OCI-LY7 (cell line): ENCODE data around the gene COL3A1. TPM values are rescaled to one million over a fixed set of nuclear protein-coding genes. Genes with fewer than 3 reads are reported as not detected.

Source experiments
- BruUV-seq: library from RNA; stranded (reverse); fragments of 400-500 nt; replicated peaks from 2 replicates; lab custom pipeline; 2021; lab: Mats Ljungman, UMichigan
- CTCF ChIA-PET: fragments of 300-600 bp; sonication (Branson Sonifier 250); formaldehyde crosslinking; loops from one replicate; lab custom pipeline; 2022; ENCODE audit warnings: antibody characterized with exemption; ENCODE audit not compliant: unreplicated experiment; lab: Charles Lee
- POLR2A ChIA-PET: fragments of 300-600 bp; sonication (Branson Sonifier 250); formaldehyde crosslinking; loops from one replicate; lab custom pipeline; 2022; ENCODE audit warnings: antibody characterized with exemption; lab: Charles Lee
- DNase-seq: peaks from one replicate; pipeline ENCODE4 v3.0.0-alpha.2; 2015; ENCODE audit warnings: low spot score
- H2AFZ ChIP-seq: fragments of 200-600 bp; sonication (generic), shearing (Covaris generic); 2 replicates; pipeline ENCODE4 v1.6.1; 2014; ENCODE audit warnings: mild to moderate bottlenecking, antibody characterized with exemption, low read length, moderate library complexity
- H3K27ac ChIP-seq: fragments of 200-600 bp; sonication (generic); 2 replicates; pipeline ENCODE4 v1.5.1; 2014; ENCODE audit warnings: mixed run types, low read depth, mild to moderate bottlenecking, moderate library complexity, low read length, inconsistent platforms; ENCODE audit not compliant: poor library complexity, severe bottlenecking
- H3K36me3 ChIP-seq: fragments of 200-600 bp; sonication (generic); 2 replicates; pipeline ENCODE4 v1.6.1; 2014; ENCODE audit warnings: mild to moderate bottlenecking, antibody characterized with exemption, low read length, moderate library complexity, mixed read lengths; ENCODE audit not compliant: insufficient read depth
- H3K4me1 ChIP-seq: fragments of 200-600 bp; sonication (generic); 2 replicates; pipeline ENCODE4 v1.5.1; 2014; ENCODE audit warnings: mild to moderate bottlenecking, low read length; ENCODE audit not compliant: insufficient read depth, poor library complexity, severe bottlenecking
- H3K4me2 ChIP-seq: fragments of 200-600 bp; sonication (generic); 2 replicates; pipeline ENCODE4 v1.6.1; 2014; ENCODE audit warnings: mild to moderate bottlenecking, low read length
- H3K4me3 ChIP-seq: fragments of 200-600 bp; sonication (generic); 2 replicates; pipeline ENCODE4 v1.5.1; 2014; ENCODE audit warnings: mild to moderate bottlenecking, low read depth, low read length; ENCODE audit not compliant: poor library complexity, severe bottlenecking
- H3K79me2 ChIP-seq: fragments of 200-600 bp; sonication (generic); 2 replicates; pipeline ENCODE4 v1.6.1; 2016; ENCODE audit warnings: low read depth, mild to moderate bottlenecking, low read length, moderate library complexity, mixed read lengths; ENCODE audit not compliant: insufficient read depth
- H3K9me2 ChIP-seq: fragments of 200-600 bp; sonication (generic); 2 replicates; pipeline ENCODE4 v1.6.1; 2016; ENCODE audit warnings: mild to moderate bottlenecking, low read length, mixed read lengths; ENCODE audit not compliant: insufficient read depth
- H3K9me3 ChIP-seq: fragments of 200-600 bp; sonication (generic); 2 replicates; pipeline ENCODE4 v1.6.1; 2014; ENCODE audit warnings: mild to moderate bottlenecking, mixed run types, low read length, mixed read lengths
- H4K20me1 ChIP-seq: fragments of 200-600 bp; sonication (generic); 2 replicates; pipeline ENCODE4 v1.6.1; 2014; ENCODE audit warnings: mild to moderate bottlenecking, antibody characterized with exemption, low read length, moderate library complexity, mixed read lengths; ENCODE audit not compliant: insufficient read depth
- EZH2phosphoT487 ChIP-seq: fragments of 200-600 bp; sonication (generic); IDR thresholded peaks from 2 replicates; pipeline ENCODE4 v1.6.1; 2018; ENCODE audit warnings: low read depth, borderline replicate concordance, mild to moderate bottlenecking, mixed run types, antibody characterized with exemption, low read length, moderate library complexity, mixed read lengths
- intact Hi-C: fragments of 100-400 bp; cut with micrococcal nuclease; formaldehyde crosslinking; loops from one replicate; pipeline ENCODE4 v1.10.0; 2022; ENCODE audit not compliant: unreplicated experiment
- total RNA-seq, 2 experiments: library from RNA; depleted of rRNA in 1 of 2; stranded (reverse); fragments of >200 nt in 1 of 2; shearing (Covaris generic) in 1 of 2; gene quantifications; 2 replicates each; pipeline ENCODE4 v1.2.3, GENCODE V29; 2014 to 2022
- TF ChIP-seq, protein P1 (sequence below): fragments of 200-600 bp; sonication (generic); conservative IDR thresholded peaks from 2 replicates; pipeline ENCODE4 v1.5.1; 2014; ENCODE audit warnings: mild to moderate bottlenecking, antibody characterized with exemption, low read length, moderate library complexity, mixed read lengths

COL3A1 gene
- total RNA-seq, 2 experiments from 2014 or later = not detected

DNA sequence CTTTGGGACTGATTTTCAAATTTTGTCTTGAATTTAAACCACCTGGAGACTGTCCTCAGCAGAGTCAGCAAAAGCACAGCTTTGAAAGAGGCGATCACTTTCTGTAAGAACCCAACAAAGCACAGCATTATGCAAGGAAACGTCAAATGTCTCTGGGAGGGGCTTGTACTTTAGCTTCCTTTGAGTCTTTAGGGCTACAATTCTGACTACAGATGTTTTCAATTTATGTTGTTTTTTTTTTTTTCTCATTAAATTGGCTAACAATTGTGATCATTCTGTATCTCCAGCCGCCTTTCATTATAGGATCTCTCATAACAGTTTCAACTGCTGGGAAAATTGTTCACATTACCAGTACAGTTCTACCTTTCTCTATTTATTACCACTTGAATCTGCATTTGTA, 48.3 kb downstream of the COL3A1 start:
- POLR2A ChIA-PET = interaction anchor here (0.7 kb wide), 1 partner anchor 29 kb away, joined by 5 read pairs; no protein-coding TSS in a partner anchor

DNA sequence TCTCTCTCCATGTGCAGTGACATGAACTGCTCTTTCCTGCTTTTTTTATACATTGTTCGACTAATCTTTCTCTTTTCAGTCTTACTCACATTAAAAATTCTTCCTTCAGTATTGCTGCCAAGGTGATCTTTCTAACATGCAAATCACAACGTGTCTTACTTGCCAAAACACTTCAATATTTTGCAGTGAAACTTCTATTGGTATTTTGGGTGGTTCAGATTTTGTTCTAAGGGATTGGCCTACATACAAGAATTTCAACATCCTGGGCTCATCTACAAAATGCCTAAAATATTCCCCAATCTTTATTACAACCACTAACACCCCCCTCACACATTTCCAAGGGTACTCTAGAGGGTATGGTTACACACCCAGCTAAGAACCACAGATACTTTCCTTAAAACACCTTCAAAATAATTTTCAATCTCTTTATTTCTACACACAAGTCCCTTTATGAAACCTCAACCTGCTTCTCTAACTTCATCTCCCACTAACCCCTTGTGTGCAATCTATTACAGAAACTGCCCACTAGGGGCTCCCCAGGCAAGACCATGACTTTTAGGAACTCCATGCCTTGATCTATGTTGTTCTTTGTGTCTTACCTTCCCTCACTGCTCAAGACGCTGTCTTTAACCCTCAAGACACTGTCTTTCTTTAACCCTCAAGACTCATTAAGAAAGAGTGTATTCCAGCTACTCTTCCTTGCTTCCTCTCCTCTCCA, 50.9 kb downstream of the COL3A1 start:
- no peak overlapping the region for H3K27ac ChIP-seq
- no peak overlapping the region for H2AFZ ChIP-seq
- no TSS peak for BruUV-seq
- H3K9me3 ChIP-seq = no peaks in the 10 kb centered on the region
- H3K79me2 ChIP-seq = no peaks in the 10 kb centered on the region
- POLR2A ChIA-PET = no interaction called here
- no peaks in the 10 kb centered on the region for H3K4me1 ChIP-seq
- H3K36me3 ChIP-seq = no peaks in the 10 kb centered on the region
- no peaks in the 10 kb centered on the region for H4K20me1 ChIP-seq
- no peak overlapping the region for H3K4me3 ChIP-seq
- no peaks in the 10 kb centered on the region for H3K9me2 ChIP-seq
- peak; percentile 1 for DNase-seq
- TF ChIP-seq, protein P1, sequence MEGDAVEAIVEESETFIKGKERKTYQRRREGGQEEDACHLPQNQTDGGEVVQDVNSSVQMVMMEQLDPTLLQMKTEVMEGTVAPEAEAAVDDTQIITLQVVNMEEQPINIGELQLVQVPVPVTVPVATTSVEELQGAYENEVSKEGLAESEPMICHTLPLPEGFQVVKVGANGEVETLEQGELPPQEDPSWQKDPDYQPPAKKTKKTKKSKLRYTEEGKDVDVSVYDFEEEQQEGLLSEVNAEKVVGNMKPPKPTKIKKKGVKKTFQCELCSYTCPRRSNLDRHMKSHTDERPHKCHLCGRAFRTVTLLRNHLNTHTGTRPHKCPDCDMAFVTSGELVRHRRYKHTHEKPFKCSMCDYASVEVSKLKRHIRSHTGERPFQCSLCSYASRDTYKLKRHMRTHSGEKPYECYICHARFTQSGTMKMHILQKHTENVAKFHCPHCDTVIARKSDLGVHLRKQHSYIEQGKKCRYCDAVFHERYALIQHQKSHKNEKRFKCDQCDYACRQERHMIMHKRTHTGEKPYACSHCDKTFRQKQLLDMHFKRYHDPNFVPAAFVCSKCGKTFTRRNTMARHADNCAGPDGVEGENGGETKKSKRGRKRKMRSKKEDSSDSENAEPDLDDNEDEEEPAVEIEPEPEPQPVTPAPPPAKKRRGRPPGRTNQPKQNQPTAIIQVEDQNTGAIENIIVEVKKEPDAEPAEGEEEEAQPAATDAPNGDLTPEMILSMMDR = peak; percentile 69
- no peak for TF ChIP-seq EZH2phosphoT487
- H3K4me2 ChIP-seq = no peak overlapping the region
- intact Hi-C loops = no loop called here
- CTCF ChIA-PET = no interaction called here

More for the DNA sequence above, 48.3 kb downstream of the COL3A1 start:
- intact Hi-C loops = no loop called here
- CTCF ChIA-PET = no interaction called here
- H3K27ac ChIP-seq = no peak overlapping the region
- TF ChIP-seq, protein P1 = no peak
- no peak for TF ChIP-seq EZH2phosphoT487
- H3K9me3 ChIP-seq = no peaks in the 10 kb centered on the region
- no peaks in the 10 kb centered on the region for H3K9me2 ChIP-seq
- H3K79me2 ChIP-seq = no peaks in the 10 kb centered on the region
- no peaks in the 10 kb centered on the region for H3K4me1 ChIP-seq
- H3K36me3 ChIP-seq = no peaks in the 10 kb centered on the region
- DNase-seq = no peak
- H3K4me3 ChIP-seq = no peak overlapping the region
- no peak overlapping the region for H3K4me2 ChIP-seq
- no peaks in the 10 kb centered on the region for H4K20me1 ChIP-seq
- BruUV-seq = no TSS peak
- no peak overlapping the region for H2AFZ ChIP-seq

DNA sequence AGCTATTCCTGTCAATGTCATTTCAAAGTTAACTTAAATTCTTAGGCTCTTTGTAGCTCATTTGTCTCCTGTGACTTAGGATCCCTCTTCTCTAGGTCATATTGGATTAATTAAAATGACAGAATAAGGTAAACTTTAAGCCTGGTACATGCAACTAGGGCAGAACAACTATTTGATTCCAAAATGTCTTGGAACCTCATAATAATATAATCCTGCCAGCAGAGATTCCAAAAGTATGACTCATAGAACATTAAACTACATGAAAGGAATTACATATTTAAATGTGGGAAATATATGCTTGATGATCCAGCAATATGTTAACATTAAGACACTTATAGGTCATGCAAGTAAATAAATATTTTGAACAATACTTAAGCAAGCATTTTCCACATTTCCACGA, 63.3 kb downstream of the COL3A1 start:
- H3K9me3 ChIP-seq = no peaks in the 10 kb centered on the region
- H3K27ac ChIP-seq = no peak overlapping the region
- intact Hi-C loops = no loop called here
- BruUV-seq = no TSS peak
- no peak overlapping the region for H3K4me3 ChIP-seq
- POLR2A ChIA-PET = no interaction called here
- H3K4me1 ChIP-seq = no peaks in the 10 kb centered on the region
- no peaks in the 10 kb centered on the region for H3K36me3 ChIP-seq
- no peak for DNase-seq
- H3K4me2 ChIP-seq = no peak overlapping the region
- CTCF ChIA-PET = no interaction called here
- H3K9me2 ChIP-seq = no peaks in the 10 kb centered on the region
- TF ChIP-seq, protein P1 = no peak
- no peak for TF ChIP-seq EZH2phosphoT487
- no peaks in the 10 kb centered on the region for H3K79me2 ChIP-seq
- no peaks in the 10 kb centered on the region for H4K20me1 ChIP-seq
- H2AFZ ChIP-seq = no peak overlapping the region
